Astrocyte (in vitro differentiated cells and primary cell): ENCODE data around the gene STK24. TPM values are rescaled to one million over a fixed set of nuclear protein-coding genes. Genes with fewer than 3 reads are reported as not detected.
A peak's percentile ranks its signal among the peaks of the same experiment; 100 is the strongest.

ENCODE experiments used
- DNase-seq: peaks from one replicate; pipeline ENCODE4 v3.0.0-alpha.2; 2010; ENCODE audit warnings: low read depth
- FAIRE-seq: peaks from 2 replicates; lab custom pipeline; 2011; peaks lifted over from hg19 to GRCh38; lab: Jason Lieb, UNC
- H2AFZ ChIP-seq: 2 replicates; pipeline ENCODE4 v1.6.0; 2012; ENCODE audit warnings: low read depth, low read length, inconsistent platforms
- H3K27ac ChIP-seq: 2 replicates; pipeline ENCODE4 v1.5.1; 2011; ENCODE audit warnings: low read depth, low read length, inconsistent platforms
- H3K27me3 ChIP-seq: 2 replicates; pipeline ENCODE4 v1.6.0; 2011; ENCODE audit warnings: low read length, inconsistent platforms; ENCODE audit not compliant: insufficient read depth
- H3K36me3 ChIP-seq: 2 replicates; pipeline ENCODE4 v1.5.1; 2011; ENCODE audit warnings: low read length, inconsistent platforms; ENCODE audit not compliant: insufficient read depth
- H3K4me1 ChIP-seq: 2 replicates; pipeline ENCODE4 v1.5.1; 2011; ENCODE audit warnings: low read length, inconsistent platforms; ENCODE audit not compliant: insufficient read depth
- H3K4me2 ChIP-seq: 2 replicates; pipeline ENCODE4 v1.6.0; 2012; ENCODE audit warnings: low read length, inconsistent platforms
- H3K4me3 ChIP-seq: 2 replicates; pipeline ENCODE4 v1.5.1; 2011; ENCODE audit warnings: low read depth, mild to moderate bottlenecking, low read length, inconsistent platforms; ENCODE audit not compliant: insufficient read depth
- H3K79me2 ChIP-seq: 2 replicates; pipeline ENCODE4 v1.6.0; 2012; ENCODE audit warnings: mild to moderate bottlenecking, low read length, inconsistent platforms; ENCODE audit not compliant: insufficient read depth
- H3K9ac ChIP-seq: 2 replicates; pipeline ENCODE4 v1.6.0; 2012; ENCODE audit warnings: mild to moderate bottlenecking, low read length, inconsistent platforms
- H3K9me3 ChIP-seq: 2 replicates; pipeline ENCODE4 v1.5.1; 2012; ENCODE audit warnings: low read depth, mild to moderate bottlenecking, low read length, inconsistent platforms; ENCODE audit not compliant: insufficient read depth
- H4K20me1 ChIP-seq: 2 replicates; pipeline ENCODE4 v1.6.0; 2012; ENCODE audit warnings: low read length, inconsistent platforms; ENCODE audit not compliant: insufficient read depth
- H3K27ac Mint-ChIP-seq: one replicate; pipeline ENCODE4 v1.8.0; 2021; ENCODE audit warnings: mild to moderate bottlenecking, mixed read lengths; ENCODE audit not compliant: unreplicated experiment
- H3K27me3 Mint-ChIP-seq: one replicate; pipeline ENCODE4 v1.8.0; 2021; ENCODE audit warnings: low read depth, mixed read lengths; ENCODE audit not compliant: unreplicated experiment
- H3K36me3 Mint-ChIP-seq: one replicate; pipeline ENCODE4 v1.8.0; 2021; ENCODE audit warnings: low read depth, mixed read lengths; ENCODE audit not compliant: unreplicated experiment
- H3K4me1 Mint-ChIP-seq: one replicate; pipeline ENCODE4 v1.8.0; 2021; ENCODE audit warnings: low read depth, mixed read lengths; ENCODE audit not compliant: unreplicated experiment
- H3K4me3 Mint-ChIP-seq: one replicate; pipeline ENCODE4 v1.8.0; 2021; ENCODE audit warnings: mild to moderate bottlenecking, moderate library complexity, mixed read lengths; ENCODE audit not compliant: unreplicated experiment
- H3K9me3 Mint-ChIP-seq: one replicate; pipeline ENCODE4 v1.8.0; 2021; ENCODE audit warnings: mild to moderate bottlenecking, mixed read lengths; ENCODE audit not compliant: unreplicated experiment
- CTCF ChIP-seq: IDR thresholded peaks from 2 replicates; pipeline ENCODE4 v1.5.1; 2011; ENCODE audit warnings: low read depth, mild to moderate bottlenecking, inconsistent platforms, low read length, moderate library complexity; ENCODE audit not compliant: insufficient read depth
- EZH2 ChIP-seq: IDR thresholded peaks from 2 replicates; pipeline ENCODE4 v1.6.1; 2012; ENCODE audit warnings: mild to moderate bottlenecking, low read length, inconsistent platforms; ENCODE audit not compliant: insufficient read depth
- total RNA-seq: library from RNA; stranded (reverse); gene quantifications from 2 replicates; pipeline ENCODE4 v1.2.1, GENCODE V29; 2021

Gene STK24
- total RNA-seq, 1 donor from 2014 or later = 96.1 TPM

DNA sequence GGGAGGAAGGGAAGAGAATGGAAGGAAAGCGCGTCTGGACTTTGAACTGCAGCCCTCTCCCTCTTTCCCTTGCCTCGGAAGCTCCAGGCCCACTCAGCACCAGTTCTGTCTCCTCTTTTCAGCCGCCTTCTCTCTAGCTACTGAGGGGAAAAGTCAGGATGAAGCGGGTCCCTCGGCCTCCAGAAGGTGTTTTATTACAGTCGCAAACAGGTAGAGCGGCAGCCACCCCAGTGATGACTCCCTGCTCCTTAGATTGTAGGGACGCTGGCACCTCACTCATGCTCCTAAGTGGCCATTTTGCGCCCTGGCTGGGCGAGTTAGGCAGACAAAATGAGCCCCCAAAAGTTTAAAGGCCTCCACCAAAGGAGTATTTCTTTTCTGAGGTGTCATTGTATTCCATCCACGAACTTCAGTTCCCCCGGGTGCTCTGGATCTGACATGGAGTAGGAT is 954 bp upstream of the STK24 start:
- peaks cover 37% of the 10 kb centered on the region for H3K79me2 ChIP-seq
- H4K20me1 ChIP-seq = peaks cover 29% of the 10 kb centered on the region
- peak overlapping the region; percentile 77 for H2AFZ ChIP-seq
- H3K4me2 ChIP-seq = peak overlapping the region; percentile 93
- H3K9me3 ChIP-seq = no peaks in the 10 kb centered on the region
- H3K27ac Mint-ChIP-seq = peak overlapping the region; percentile 95
- H3K9me3 Mint-ChIP-seq = no peaks in the 10 kb centered on the region
- H3K4me1 Mint-ChIP-seq = peaks cover 29% of the 10 kb centered on the region
- FAIRE-seq (no peak), DNase-seq (no peak)
- H3K4me3 ChIP-seq = peak overlapping the region; percentile 74
- no peaks in the 10 kb centered on the region for H3K27me3 ChIP-seq
- no peaks in the 10 kb centered on the region for H3K36me3 ChIP-seq
- peaks cover 36% of the 10 kb centered on the region for H3K4me1 ChIP-seq
- H3K4me3 Mint-ChIP-seq = peak overlapping the region; percentile 87
- no peaks in the 10 kb centered on the region for H3K27me3 Mint-ChIP-seq
- H3K27ac ChIP-seq = peak overlapping the region; percentile 84
- peaks cover 2% of the 10 kb centered on the region for H3K36me3 Mint-ChIP-seq
- H3K9ac ChIP-seq = peak overlapping the region; percentile 93
- TF ChIP-seq CTCF (no peak), EZH2 (no peak)

DNA sequence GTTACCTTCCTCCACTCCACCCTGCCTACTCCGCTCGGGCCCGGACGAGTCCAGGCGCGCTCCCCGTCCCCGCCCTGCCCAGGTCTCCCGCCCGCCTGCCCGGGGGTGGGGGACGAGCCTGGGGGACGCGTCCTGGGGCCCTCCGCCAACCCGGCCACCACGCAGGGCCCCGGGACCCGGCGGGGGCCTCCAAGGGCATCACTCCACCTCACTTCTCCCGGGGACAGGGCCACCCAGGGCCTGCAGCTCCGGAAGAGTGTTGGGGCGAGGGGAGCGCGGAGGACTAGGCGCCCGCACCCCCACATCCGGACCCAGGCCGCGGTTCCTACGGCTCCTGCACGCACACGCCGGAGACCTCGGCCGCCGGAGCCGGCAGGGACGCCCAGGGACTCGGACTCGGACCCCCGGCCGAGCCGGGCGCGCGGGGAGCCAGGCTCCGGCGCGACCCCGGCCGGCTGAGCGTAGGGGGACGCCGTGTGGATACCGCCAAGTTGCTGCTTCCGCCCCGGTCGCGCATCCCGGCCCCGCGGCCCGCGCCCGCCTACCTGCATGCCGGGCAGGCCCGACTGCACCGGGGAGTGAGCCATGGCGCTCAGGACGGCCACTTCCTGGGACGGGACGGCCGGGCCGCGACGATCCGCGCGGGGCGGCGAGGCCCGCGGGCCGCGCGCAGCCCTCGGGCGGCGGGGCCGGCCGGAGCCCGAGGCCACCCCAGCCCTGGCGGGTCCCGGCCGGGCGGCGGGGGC is 534 bp downstream of the STK24 start:
- H3K27ac Mint-ChIP-seq = no peak overlapping the region
- no peaks in the 10 kb centered on the region for H3K9me3 Mint-ChIP-seq
- Histone ChIP-seq H3K79me2 (peaks cover 52% of the 10 kb centered on the region), H3K4me1 (peaks cover 36% of the 10 kb centered on the region), H4K20me1 (peaks cover 44% of the 10 kb centered on the region), H2AFZ (no peak overlapping the region), H3K9ac (peak overlapping the region; percentile 91), H3K27me3 (no peaks in the 10 kb centered on the region), H3K27ac (peak overlapping the region; percentile 67), H3K36me3 (no peaks in the 10 kb centered on the region), H3K9me3 (no peaks in the 10 kb centered on the region), H3K4me2 (peak overlapping the region; percentile 96), H3K4me3 (peak overlapping the region; percentile 95)
- H3K27me3 Mint-ChIP-seq = no peaks in the 10 kb centered on the region
- H3K4me3 Mint-ChIP-seq = peak overlapping the region; percentile 94
- FAIRE-seq (no peak), DNase-seq (no peak)
- TF ChIP-seq CTCF (no peak), EZH2 (no peak)
- H3K36me3 Mint-ChIP-seq = peaks cover 2% of the 10 kb centered on the region
- H3K4me1 Mint-ChIP-seq = peaks cover 29% of the 10 kb centered on the region

GRCh38 chr13:98575904-98576199 is 1.1 kb downstream of the STK24 start:
- no peaks in the 10 kb centered on the region for H3K9me3 ChIP-seq
- H3K4me1 Mint-ChIP-seq = peaks cover 34% of the 10 kb centered on the region
- TF ChIP-seq CTCF = no peak
- TF ChIP-seq EZH2 = no peak
- H3K36me3 ChIP-seq = no peaks in the 10 kb centered on the region
- H3K27me3 ChIP-seq = no peaks in the 10 kb centered on the region
- H3K36me3 Mint-ChIP-seq = peaks cover 2% of the 10 kb centered on the region
- DNase-seq (no peak), FAIRE-seq (no peak)
- peak overlapping the region; percentile 84 for H3K27ac Mint-ChIP-seq
- no peak overlapping the region for H2AFZ ChIP-seq
- H3K9ac ChIP-seq = peak overlapping the region; percentile 91
- peak overlapping the region; percentile 95 for H3K4me3 ChIP-seq
- H4K20me1 ChIP-seq = peaks cover 49% of the 10 kb centered on the region
- H3K4me1 ChIP-seq = peaks cover 40% of the 10 kb centered on the region
- no peaks in the 10 kb centered on the region for H3K27me3 Mint-ChIP-seq
- no peaks in the 10 kb centered on the region for H3K9me3 Mint-ChIP-seq
- H3K27ac ChIP-seq = peak overlapping the region; percentile 67
- H3K4me3 Mint-ChIP-seq = peak overlapping the region; percentile 94
- peaks cover 57% of the 10 kb centered on the region for H3K79me2 ChIP-seq
- peak overlapping the region; percentile 96 for H3K4me2 ChIP-seq
